B cell (primary cell): Measurements from ENCODE around the gene ADAMTSL5. TPM values are rescaled to one million over a fixed set of nuclear protein-coding genes. Genes with fewer than 3 reads are reported as not detected.

ENCODE experiments used
- ATAC-seq: fragments of 200-7000 bp; cut with Tn5 transposase; one replicate; pipeline ENCODE4 v1.10.0; 2021; ENCODE audit warnings: low read depth, mild to moderate bottlenecking, moderate number of reproducible peaks, moderate library complexity
- CTCF ChIA-PET: fragments of 350-600 bp; sonication (Branson Sonifier 250); formaldehyde crosslinking; loops from one replicate; lab custom pipeline; 2021; ENCODE audit warnings: antibody characterized with exemption, inconsistent platforms; lab: Charles Lee
- POLR2A ChIA-PET: fragments of 350-600 bp; sonication (Branson Sonifier 250); formaldehyde crosslinking; loops from one replicate; lab custom pipeline; 2021; ENCODE audit warnings: antibody characterized with exemption; lab: Charles Lee
- DNase-seq: peaks from one replicate; pipeline ENCODE4 v3.0.0; 2013
- H2AFZ ChIP-seq: 2 replicates; pipeline ENCODE4 v1.6.1; 2012; ENCODE audit warnings: mild to moderate bottlenecking, low read depth, low read length; ENCODE audit not compliant: insufficient read depth, poor library complexity, severe bottlenecking
- H3K27ac ChIP-seq, 2 donors: 1 replicate in 1 of 2; 2 replicates in 1 of 2; pipeline ENCODE4 v1.5.1; 2012 to 2013; ENCODE audit warnings: low read length in 2 of 2, mild to moderate bottlenecking in 2 of 2, moderate library complexity in 1 of 2
- H3K27me3 ChIP-seq, 4 experiments: fragments of 200-600 bp in 1 of 4; sonication (generic) in 1 of 4; replicated peaks in 1 of 4; 1 replicate in 2 of 4; 2 replicates in 2 of 4; pipeline versions ENCODE4 v1.6.1 to v1.7.0; 2013 to 2016; ENCODE audit warnings: low read length in 3 of 4, mild to moderate bottlenecking in 2 of 4, mixed read lengths in 1 of 4, moderate library complexity in 1 of 4; ENCODE audit not compliant: insufficient read depth in 4 of 4, control insufficient read depth in 3 of 4; ENCODE audit errors: control extremely low read depth in 1 of 4
- H3K36me3 ChIP-seq, 2 experiments: replicated peaks in 1 of 2; 1 replicate in 1 of 2; 2 replicates in 1 of 2; pipeline versions ENCODE4 v1.6.1 to v1.7.1; 2013; ENCODE audit warnings: low read length in 1 of 2; ENCODE audit not compliant: insufficient read depth in 2 of 2, control insufficient read depth in 1 of 2; ENCODE audit errors: control extremely low read depth in 1 of 2, extremely low read depth in 1 of 2
- H3K4me1 ChIP-seq, 2 donors: fragments of 200-600 bp in 1 of 2; sonication (generic) in 1 of 2; 1 replicate in 1 of 2; 2 replicates in 1 of 2; pipeline versions ENCODE4 v1.5.1 to v1.6.1; 2013 to 2017; ENCODE audit warnings: low read length in 2 of 2; ENCODE audit not compliant: control insufficient read depth in 2 of 2, insufficient read depth in 2 of 2
- H3K4me2 ChIP-seq: replicated peaks from 2 replicates; pipeline ENCODE3; 2012; ENCODE audit warnings: mild to moderate bottlenecking, low read depth, low read length; ENCODE audit not compliant: poor library complexity, severe bottlenecking
- H3K4me3 ChIP-seq, 5 experiments: fragments of 200-600 bp in 1 of 5; sonication (generic) in 1 of 5; 1 replicate in 3 of 5; 2 replicates in 2 of 5; pipeline versions ENCODE4 v1.5.1 to v1.7.0; 2011 to 2016; ENCODE audit warnings: low read length in 4 of 5, mild to moderate bottlenecking in 4 of 5, low read depth in 2 of 5, control low read depth in 1 of 5, moderate library complexity in 1 of 5; ENCODE audit not compliant: insufficient read depth in 1 of 5; ENCODE audit errors: control extremely low read depth in 1 of 5, extremely low read depth in 1 of 5
- H3K79me2 ChIP-seq: fragments of 200-600 bp; sonication (generic); one replicate; pipeline ENCODE4 v1.6.0; 2016; ENCODE audit warnings: low read length; ENCODE audit not compliant: control insufficient read depth, insufficient read depth
- H3K9ac ChIP-seq: fragments of 200-600 bp; sonication (generic); 2 replicates; pipeline ENCODE4 v1.6.1; 2017; ENCODE audit warnings: mild to moderate bottlenecking, low read length, moderate library complexity
- H3K9me3 ChIP-seq, 3 donors: one replicate each; pipeline versions ENCODE4 v1.6.1 to v1.7.1; 2013; ENCODE audit warnings: low read length in 2 of 3; ENCODE audit not compliant: control insufficient read depth in 2 of 3, insufficient read depth in 1 of 3; ENCODE audit errors: control extremely low read depth in 1 of 3
- H4K20me1 ChIP-seq: 2 replicates; pipeline ENCODE4 v1.6.0; 2012; ENCODE audit warnings: mild to moderate bottlenecking, low read length; ENCODE audit not compliant: insufficient read depth, control insufficient read depth, poor library complexity, severe bottlenecking
- H3K27ac Mint-ChIP-seq: one replicate; pipeline ENCODE4 v1.8.0; 2021; ENCODE audit warnings: mixed read lengths
- H3K27me3 Mint-ChIP-seq: one replicate; pipeline ENCODE4 v1.8.0; 2021; ENCODE audit warnings: mixed read lengths
- H3K4me1 Mint-ChIP-seq: one replicate; pipeline ENCODE4 v1.8.0; 2021; ENCODE audit warnings: mixed read lengths
- H3K4me3 Mint-ChIP-seq: one replicate; pipeline ENCODE4 v1.8.0; 2021; ENCODE audit warnings: mixed read lengths
- H3K9me3 Mint-ChIP-seq: one replicate; pipeline ENCODE4 v1.8.0; 2022; ENCODE audit warnings: mixed read lengths; ENCODE audit not compliant: insufficient read depth
- EZH2 ChIP-seq: IDR thresholded peaks from 2 replicates; pipeline ENCODE4 v1.6.1; 2012; ENCODE audit warnings: borderline replicate concordance, low read depth, mild to moderate bottlenecking, moderate library complexity, low read length; ENCODE audit not compliant: insufficient read depth, poor library complexity, severe bottlenecking
- WGBS: methylation state at CpG from one replicate; pipeline ENCODE4 v1.1.5; 2013; ENCODE audit warnings: missing lambda C conversion rate; ENCODE audit not compliant: insufficient coverage; 5-methylcytosine and 5-hydroxymethylcytosine counted together
- intact Hi-C: fragments of 100-400 bp; cut with micrococcal nuclease; formaldehyde crosslinking; loops from one replicate; pipeline ENCODE4 v1.10.0; 2022
- polyA plus RNA-seq: library from polyadenylated mRNA; depleted of rRNA; stranded (reverse); fragments of >200 nt; gene quantifications from 2 replicates; pipeline ENCODE4 v1.2.3, GENCODE V29; 2012
- total RNA-seq, 2 donors: library from RNA; stranded (reverse); fragments of 120-200 nt in 1 of 2; gene quantifications; 1 replicate in 1 of 2; 2 replicates in 1 of 2; pipeline versions ENCODE4 v1.2.3 to v1.2.4, GENCODE V29; 2013 to 2022
- TF ChIP-seq, protein P1 (sequence below): fragments of 200-600 bp; IDR thresholded peaks from one replicate; pipeline ENCODE4 v1.8.0; 2022; ENCODE audit warnings: antibody characterized with exemption, mild to moderate bottlenecking

The ADAMTSL5 gene
- total and polyA plus RNA-seq, 2 donors (not counting 1 experiment from before 2014, with no cell fraction given) = 0.09 TPM; not detected in 1

DNA sequence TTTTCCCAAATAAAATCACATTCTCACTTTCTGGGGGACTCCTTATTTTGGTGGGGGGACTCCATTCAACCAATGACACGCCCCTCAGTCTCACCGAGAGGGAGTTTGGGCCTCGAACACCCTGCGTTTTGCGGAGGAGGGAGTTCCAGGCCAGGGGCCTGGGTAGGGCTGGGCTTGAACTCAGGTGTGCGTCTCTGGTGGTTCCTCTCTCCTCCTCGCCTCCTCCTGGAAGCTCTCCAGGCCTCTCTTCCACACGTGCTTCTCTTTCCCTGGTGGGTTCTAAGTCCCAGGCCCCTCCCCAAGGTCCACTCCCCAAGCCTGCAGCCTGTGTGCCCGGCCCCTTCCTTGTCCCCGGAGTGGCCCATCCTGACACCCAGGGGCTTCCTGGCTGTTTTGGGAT lies 40.6 kb upstream of the ADAMTSL5 start:
- Mint-ChIP-seq H3K27me3 (peaks cover 16% of the 10 kb centered on the region), H3K27ac (no peak overlapping the region), H3K9me3 (no peaks in the 10 kb centered on the region), H3K4me3 (no peak overlapping the region), H3K4me1 (no peaks in the 10 kb centered on the region)
- H2AFZ ChIP-seq = no peak overlapping the region
- H3K4me2 ChIP-seq = no peak overlapping the region
- no peaks in the 10 kb centered on the region for H3K36me3 ChIP-seq
- no peak overlapping the region for H3K4me3 ChIP-seq
- H3K9me3 ChIP-seq = peaks cover 0 to 12% (median 0%) of the 10 kb centered on the region in 3 donors
- DNase-seq = no peak
- H3K4me1 ChIP-seq = no peaks in the 10 kb centered on the region
- peaks cover 0 to 21% (median 0%) of the 10 kb centered on the region in 4 experiments for H3K27me3 ChIP-seq
- no peak overlapping the region for H3K27ac ChIP-seq
- CTCF ChIA-PET = no interaction called here
- intact Hi-C loops = no loop called here
- WGBS = 86% methylated on average over 9 of the region's 10 CpGs
- H4K20me1 ChIP-seq = no peaks in the 10 kb centered on the region
- POLR2A ChIA-PET = no interaction called here
- TF ChIP-seq, protein P1, sequence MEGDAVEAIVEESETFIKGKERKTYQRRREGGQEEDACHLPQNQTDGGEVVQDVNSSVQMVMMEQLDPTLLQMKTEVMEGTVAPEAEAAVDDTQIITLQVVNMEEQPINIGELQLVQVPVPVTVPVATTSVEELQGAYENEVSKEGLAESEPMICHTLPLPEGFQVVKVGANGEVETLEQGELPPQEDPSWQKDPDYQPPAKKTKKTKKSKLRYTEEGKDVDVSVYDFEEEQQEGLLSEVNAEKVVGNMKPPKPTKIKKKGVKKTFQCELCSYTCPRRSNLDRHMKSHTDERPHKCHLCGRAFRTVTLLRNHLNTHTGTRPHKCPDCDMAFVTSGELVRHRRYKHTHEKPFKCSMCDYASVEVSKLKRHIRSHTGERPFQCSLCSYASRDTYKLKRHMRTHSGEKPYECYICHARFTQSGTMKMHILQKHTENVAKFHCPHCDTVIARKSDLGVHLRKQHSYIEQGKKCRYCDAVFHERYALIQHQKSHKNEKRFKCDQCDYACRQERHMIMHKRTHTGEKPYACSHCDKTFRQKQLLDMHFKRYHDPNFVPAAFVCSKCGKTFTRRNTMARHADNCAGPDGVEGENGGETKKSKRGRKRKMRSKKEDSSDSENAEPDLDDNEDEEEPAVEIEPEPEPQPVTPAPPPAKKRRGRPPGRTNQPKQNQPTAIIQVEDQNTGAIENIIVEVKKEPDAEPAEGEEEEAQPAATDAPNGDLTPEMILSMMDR = no peak
- TF ChIP-seq EZH2 = no peak
- no peak for ATAC-seq
- no peaks in the 10 kb centered on the region for H3K79me2 ChIP-seq
- no peak overlapping the region for H3K9ac ChIP-seq

DNA sequence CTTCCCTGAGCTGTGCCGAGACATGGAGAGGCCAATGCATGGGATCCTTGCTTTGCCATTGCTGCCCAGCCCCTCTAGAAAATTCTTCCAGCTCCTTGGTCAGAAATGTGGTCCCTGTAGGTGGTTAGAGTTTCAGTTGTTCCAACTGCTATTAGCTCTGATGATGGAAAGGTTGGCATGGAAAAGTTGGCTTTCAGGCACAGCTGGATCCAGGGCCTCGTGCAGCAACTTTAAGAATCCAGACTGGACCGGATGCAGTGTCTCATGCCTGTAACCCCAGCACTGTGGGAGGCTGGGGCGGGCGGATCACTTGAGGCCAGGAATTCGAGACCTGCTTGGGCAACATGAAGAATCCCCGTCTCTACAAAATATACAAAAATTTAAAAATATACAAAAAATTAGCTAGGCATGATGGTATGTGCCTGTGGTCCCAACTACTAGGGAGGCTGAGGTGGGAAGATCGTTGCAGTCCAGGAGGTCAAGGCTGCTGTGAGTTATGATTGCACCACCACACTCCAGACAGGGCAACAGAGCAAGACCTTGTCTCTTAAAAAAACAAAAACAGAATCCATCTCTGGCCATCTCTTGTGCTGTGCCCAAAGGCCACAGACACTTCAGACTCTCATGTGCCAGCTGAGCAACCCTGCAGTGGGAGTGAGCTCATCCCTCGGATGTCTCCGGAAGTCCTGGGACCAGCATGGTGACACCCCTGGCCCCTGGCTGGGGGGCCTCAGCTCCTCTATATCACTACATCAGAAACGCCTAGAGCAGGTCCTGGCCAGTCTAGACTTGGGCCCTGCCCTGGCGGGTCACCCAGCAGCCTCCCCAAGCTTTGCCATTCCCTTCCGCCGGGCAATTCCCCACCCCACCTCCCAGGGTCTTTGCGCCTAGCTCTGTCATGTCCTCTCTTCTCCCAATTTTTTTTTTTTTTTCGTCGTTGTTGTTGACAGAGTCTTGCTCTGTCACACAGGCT lies 38.5 kb upstream of the ADAMTSL5 start:
- POLR2A ChIA-PET = no interaction called here
- no peak overlapping the region for H3K4me3 ChIP-seq
- no peaks in the 10 kb centered on the region for H3K79me2 ChIP-seq
- peaks cover 0 to 12% (median 0%) of the 10 kb centered on the region in 3 donors for H3K9me3 ChIP-seq
- H3K4me1 ChIP-seq = peaks cover 0 to 2% of the 10 kb centered on the region in 2 donors
- TF ChIP-seq EZH2 = no peak
- H3K36me3 ChIP-seq = no peaks in the 10 kb centered on the region
- intact Hi-C loops = no loop called here
- H3K27ac ChIP-seq = no peak overlapping the region
- H3K4me3 Mint-ChIP-seq = no peak overlapping the region
- peaks cover 0 to 21% (median 0%) of the 10 kb centered on the region in 4 experiments for H3K27me3 ChIP-seq
- ATAC-seq (no peak), DNase-seq (no peak)
- no peaks in the 10 kb centered on the region for H3K4me1 Mint-ChIP-seq
- no peaks in the 10 kb centered on the region for H4K20me1 ChIP-seq
- H3K9me3 Mint-ChIP-seq = no peaks in the 10 kb centered on the region
- CTCF ChIA-PET = interaction anchor here (0.6 to 1.4 kb wide), 4 partner anchors 13 to 258 kb away, joined by 3 to 4 read pairs (median 3); no protein-coding TSS in a partner anchor
- no peak overlapping the region for H3K4me2 ChIP-seq
- no peak overlapping the region for H3K9ac ChIP-seq
- no peak overlapping the region for H3K27ac Mint-ChIP-seq
- H3K27me3 Mint-ChIP-seq = peaks cover 16% of the 10 kb centered on the region
- no peak overlapping the region for H2AFZ ChIP-seq
- WGBS = 88% methylated on average over 9 of the region's 17 CpGs
